Hair follicle dermal papilla cell (primary cell): ENCODE data around the gene MAGED2. TPM values are rescaled to one million over a fixed set of nuclear protein-coding genes. Genes with fewer than 3 reads are reported as not detected.
A peak's percentile ranks its signal among the peaks of the same experiment; 100 is the strongest.

Experiments
- small RNA-seq: library from RNA; depleted of rRNA; stranded (forward); fragments of <200 nt; gene quantifications from one replicate; pipeline ENCODE3, GENCODE V24; 2012
- total RNA-seq: library from RNA; depleted of rRNA; stranded (reverse); fragments of >200 nt; gene quantifications from 2 replicates; pipeline ENCODE4 v1.2.3, GENCODE V29; 2012

The MAGED2 gene, protein sequence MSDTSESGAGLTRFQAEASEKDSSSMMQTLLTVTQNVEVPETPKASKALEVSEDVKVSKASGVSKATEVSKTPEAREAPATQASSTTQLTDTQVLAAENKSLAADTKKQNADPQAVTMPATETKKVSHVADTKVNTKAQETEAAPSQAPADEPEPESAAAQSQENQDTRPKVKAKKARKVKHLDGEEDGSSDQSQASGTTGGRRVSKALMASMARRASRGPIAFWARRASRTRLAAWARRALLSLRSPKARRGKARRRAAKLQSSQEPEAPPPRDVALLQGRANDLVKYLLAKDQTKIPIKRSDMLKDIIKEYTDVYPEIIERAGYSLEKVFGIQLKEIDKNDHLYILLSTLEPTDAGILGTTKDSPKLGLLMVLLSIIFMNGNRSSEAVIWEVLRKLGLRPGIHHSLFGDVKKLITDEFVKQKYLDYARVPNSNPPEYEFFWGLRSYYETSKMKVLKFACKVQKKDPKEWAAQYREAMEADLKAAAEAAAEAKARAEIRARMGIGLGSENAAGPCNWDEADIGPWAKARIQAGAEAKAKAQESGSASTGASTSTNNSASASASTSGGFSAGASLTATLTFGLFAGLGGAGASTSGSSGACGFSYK
- total RNA-seq, result 288 and 308 TPM in 2 replicates

DNA sequence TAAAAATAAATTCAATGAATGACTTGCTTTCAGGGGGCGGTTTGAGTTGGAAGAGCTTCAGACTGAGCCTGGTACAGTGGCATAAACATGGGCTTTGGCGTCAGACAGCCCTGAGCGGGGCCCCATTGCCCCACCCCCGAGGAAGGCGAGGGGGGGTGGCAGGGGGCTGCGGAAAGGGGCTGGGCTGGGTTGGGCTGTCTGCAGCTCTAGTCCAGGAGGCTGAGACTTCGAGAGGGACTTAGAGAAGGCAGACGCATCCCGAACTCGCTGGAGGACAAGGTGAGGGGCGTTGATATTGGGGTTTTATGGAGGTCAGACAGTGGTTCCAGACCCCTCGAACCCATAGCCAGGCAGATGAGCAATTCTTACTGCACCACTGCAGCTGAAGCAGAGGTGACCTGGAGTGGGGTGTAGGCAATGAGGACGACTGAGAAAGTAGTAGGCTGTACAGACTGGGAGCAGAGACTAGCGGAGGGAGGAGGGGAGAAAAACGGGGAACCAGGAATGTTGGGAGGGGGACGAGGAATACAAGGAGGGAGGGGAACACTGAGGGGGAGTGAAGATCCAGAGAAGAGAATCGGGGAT is at the start of gene MAGED2:
TSS of gene MAGED2 (plus strand) at position 222 of the 585 bp plus-strand sequence. CDS start 1,587 bp downstream, outside the sequence.

DNA sequence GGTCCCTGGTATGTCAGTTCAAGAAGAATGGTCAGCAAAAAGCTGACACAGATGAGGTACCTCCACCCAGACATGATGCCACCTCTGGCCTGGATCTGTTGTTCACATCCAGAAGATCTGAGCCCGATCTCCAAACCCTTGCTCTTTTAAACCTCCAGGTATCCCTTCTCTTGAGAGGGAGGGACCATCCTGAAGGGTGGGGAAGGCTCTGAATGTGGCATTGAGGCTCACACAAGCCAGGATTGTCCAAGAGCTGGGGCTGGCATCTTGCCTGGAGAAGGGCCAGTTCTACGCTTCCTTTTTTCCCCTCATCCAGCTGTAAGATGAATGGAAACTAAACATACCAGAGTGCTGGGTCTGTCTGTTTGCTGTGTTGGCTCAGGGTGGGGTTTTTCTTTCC is 9.4 kb upstream of the MAGED2 start, which contains the start of gene ITIH6:
TSS of gene ITIH6 (minus strand) at position 119 of the 400 bp plus-strand sequence. CDS start at position 74, 45 bp downstream.

Small RNA genes lying within 50 kb of the gene (small RNA-seq; reads per million reads assigned to genes)
- gene AL049732.1, result not detected
- 112 reads per million, percentile 98 among the genes with 10 or more reads in this experiment for gene SNORA11

Other genes starting within 250 kb of the MAGED2 start
- not detected in 2 replicates for gene ITIH6, start 9.5 kb upstream of the MAGED2 start, total RNA-seq
- 21.0 and 24.2 TPM in 2 replicates for gene TRO, start 113.1 kb downstream of the MAGED2 start, total RNA-seq
- gene PFKFB1, start 186.4 kb downstream of the MAGED2 start, total RNA-seq, result 0.12 and 0.16 TPM in 2 replicates
- 6.3 and 7.8 TPM in 2 replicates for gene APEX2, start 192.6 kb downstream of the MAGED2 start, total RNA-seq
- not detected in 2 replicates for gene ALAS2, start 223.2 kb downstream of the MAGED2 start, total RNA-seq